HT-29 (cell line): ENCODE data around the gene OSBPL5. TPM values are rescaled to one million over a fixed set of nuclear protein-coding genes. Genes with fewer than 3 reads are reported as not detected.

Experiments
- DNase-seq: peaks from one replicate; pipeline ENCODE4 v3.0.0-alpha.2; 2015; ENCODE audit warnings: low spot score
- total RNA-seq: library from RNA; depleted of rRNA; stranded (reverse); fragments of >200 nt; shearing (Covaris generic); gene quantifications from 2 replicates; pipeline ENCODE4 v1.2.3, GENCODE V29; 2014

Gene OSBPL5
- total RNA-seq, 1 experiment from 2014 or later, result 93.1 TPM

DNA sequence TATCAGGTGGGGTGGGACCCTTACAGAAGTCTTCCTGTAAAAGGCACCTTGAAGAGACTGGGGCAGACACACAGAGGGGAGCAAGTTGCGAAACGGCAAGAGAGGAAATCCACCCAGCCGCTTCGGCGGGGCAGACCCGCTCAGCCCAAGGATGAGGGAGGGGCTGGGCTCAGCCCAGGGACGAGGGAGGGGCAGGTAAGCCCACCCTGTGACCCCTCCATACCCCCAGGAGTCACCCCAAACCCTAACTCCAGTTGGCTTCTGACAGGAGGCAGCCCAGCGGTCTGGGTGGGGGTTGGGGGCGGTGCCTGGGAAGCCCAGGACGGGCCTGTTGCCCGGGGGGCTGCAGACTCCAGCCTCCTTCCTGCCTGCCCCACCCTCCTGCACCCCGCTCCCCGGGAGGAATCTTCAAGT lies 965 bp downstream of the OSBPL5 start:
- DNase-seq, result no peak

DNA sequence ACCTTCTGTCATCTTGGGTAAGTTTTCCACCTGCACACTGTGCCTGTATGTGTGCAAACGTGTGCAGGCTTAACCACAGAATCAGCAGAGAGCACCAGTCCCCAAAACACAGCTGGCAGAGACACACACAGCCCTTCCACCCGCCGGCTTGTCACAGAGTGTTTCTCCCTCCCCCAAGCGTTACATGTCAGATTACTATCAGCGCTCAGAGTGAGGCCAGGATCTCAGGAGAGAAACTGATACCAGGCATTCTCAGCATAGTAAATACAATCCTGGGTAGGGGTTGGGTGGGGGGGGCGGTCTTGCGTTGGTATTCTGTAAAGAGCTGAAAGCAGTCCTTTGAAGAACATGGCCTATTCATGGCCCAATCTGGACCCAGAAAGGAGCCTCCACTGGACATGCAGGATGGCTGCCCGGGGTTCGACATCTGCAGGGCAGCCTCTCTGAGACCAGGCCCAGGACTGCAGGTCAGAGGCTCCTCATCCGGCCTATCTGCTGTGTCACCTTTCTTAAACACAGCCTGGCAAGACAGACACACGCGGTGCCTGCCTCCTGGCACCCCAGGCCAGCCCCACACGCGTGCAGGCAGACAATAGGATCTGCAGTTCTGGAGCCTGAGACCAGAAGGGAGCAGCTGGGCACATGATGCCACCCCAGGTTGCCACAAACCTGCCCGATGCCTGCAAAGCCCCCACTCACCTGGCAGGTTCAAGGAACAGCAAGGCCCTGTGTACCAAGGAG lies 1.7 kb downstream of the OSBPL5 start:
- no peak for DNase-seq

DNA sequence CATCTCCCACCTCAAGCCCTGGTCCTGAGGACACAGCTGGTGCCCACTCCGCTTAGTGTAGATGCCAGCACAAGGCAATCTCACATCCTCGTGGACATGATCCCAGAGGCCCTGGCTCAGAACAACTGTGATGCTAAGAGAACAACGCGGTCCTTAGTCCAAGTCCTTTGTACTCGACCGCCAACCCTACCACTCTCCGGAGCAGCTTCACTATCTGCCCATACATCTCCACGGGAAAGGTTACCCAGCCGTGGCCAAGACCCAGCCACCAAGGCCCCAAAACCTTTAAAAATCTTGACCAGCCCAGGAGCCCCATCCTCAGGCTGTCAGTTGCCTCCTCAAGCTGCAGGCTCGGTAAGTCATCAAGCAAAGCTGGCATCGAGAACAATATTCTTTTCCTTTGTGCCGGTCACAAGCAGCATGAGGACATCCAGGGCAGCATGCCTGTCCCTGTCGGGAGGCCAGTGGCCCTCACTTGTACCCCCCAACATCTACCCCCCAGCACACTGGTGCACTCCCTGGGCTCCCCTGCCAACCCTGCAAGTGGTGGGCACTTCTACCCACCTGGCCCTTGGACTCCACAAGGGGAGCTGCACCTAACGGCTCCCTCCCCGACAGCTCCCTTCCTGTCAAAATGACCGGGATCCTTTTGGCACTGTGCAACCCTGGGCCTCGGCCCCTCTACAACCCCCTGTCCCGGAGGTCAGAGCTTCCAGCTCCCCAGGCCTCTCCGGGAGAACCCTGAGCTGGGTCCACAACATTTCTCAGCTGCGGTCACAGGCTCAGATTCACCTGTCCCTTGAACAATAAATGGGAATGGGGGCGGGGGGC lies 2.5 kb downstream of the OSBPL5 start:
- no peak for DNase-seq

DNA sequence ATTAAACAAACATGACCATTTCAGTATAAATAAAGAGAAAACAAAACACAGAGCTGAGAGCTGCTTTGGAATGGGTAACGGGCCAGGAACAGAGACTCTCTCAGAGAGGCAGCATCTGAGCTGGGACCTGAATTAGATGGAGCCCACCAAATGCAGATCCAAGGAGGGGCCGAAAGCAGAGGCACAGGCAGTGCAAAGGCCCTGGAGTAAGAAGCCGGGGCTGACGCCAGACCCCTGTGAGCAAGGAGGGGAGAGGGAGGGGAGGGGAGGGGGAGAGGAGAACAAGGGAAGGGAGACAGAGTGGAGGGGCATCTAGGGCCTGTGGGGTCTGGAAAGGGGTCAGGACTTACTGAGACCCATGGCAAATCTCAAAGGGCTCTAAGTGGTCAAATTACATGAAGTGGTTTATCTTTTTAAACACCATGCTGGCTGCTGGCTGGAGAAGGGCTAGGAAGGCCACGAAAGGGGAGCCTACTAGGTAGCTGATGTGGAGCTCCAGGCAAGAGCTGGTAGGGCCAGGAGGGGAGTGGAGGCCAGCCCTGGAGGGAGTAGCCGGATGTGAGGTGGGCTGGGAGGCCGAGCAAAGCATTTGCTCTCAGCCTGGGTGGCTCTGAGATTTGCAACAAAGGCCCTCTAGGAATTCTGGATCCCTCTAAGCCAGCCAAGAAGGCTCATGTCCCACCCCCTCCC lies 3.2 kb downstream of the OSBPL5 start:
- no peak for DNase-seq

DNA sequence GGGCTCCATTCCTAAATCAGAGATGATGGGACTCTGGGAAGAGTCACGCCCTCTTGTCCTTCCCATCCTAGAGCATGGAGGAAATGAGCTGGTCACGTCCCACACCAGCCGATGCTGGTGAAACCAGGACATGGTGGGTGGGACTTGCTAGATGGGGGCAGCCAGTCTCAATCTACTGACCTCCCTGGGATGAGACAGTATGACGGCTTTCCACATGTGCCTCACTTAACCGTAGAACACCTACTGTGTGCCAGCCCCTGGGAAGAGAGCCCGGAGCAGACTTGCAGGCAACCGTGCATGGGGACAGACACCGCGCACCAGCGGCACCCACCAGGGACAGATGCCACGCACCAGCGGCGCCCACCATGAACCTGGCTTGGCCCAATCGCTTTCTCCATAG lies 3.8 kb downstream of the OSBPL5 start:
- DNase-seq, result no peak

DNA sequence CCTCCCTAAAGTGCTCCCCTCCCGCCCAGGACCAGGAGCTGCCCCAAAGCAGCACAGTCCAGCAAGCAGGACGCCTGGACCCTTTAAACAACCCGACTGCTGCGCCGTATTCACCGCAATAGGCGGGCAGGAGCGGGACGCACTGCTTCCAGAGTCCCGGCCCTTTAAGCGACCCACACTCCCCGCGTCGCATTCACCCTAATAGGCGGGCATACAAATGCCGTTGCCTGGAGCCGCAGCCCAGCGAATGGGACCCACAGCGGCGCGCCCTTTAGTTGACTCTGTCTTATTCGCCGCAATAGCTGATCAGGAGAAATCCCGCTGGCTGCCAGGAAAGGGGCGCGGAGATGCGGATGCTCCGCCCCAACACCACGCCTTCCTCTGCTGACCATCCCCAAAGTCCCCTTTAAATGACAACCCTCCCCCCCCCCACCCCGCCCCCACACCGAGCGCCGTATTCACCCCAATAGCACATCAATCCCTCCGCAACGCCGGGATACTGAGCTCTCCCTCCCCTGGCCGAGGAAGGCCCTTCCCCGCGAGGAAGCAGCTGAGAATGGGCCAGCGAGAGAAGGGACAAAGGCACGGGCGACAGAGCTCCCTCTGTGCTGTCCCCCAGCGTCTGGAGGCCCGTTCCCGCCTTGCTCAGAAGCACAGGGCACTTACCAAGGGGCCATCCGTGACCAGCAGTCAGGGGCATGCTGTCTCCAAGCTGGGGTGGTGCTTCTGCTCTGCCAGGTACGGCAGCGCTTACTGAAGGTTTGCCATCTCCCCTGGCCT lies 4.7 kb downstream of the OSBPL5 start:
- DNase-seq, result peak; percentile 92

DNA sequence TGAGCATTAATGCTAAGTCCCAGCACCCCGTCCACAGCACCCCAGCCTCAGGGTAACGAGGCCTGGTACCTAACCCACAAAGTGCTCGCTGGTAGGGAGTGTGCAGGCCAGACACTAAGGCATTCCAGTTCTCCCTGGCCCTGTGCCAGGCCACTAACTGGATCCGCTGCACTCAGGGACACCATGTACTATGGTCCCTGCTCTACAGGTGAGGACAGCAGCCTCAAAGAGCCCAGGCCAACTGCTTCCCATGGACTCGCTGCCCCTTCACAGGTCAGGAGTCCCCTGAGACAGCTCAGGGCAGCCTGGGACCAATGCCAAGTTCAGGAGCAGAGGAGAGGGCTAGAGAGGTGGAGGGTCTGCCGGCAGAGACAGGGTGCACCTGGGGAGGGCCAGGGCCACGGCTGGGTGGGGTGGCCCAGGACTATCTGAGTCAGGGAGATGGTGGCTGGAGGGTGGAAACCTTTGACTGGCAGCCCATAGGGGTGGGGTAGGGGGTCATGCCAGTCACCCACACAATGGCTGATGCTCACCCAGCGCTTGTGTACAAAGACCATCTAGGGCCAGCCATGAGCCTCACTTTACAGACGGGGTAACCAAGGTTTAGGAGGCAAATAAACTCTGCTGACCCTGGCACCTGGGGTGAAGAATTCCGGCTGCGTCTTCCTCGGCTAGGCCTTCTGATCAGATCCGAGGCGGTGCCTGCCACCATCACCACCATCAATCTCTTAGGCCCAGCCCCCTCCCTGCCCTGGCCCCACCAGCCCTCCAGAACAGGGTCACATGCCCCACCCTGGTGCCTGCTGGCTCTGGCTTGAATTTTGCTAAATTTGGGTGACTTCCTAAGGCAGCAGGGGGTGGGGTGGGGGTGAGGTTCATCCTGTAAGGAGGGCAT lies 5.6 kb downstream of the OSBPL5 start:
- peak; percentile 58 for DNase-seq

DNA sequence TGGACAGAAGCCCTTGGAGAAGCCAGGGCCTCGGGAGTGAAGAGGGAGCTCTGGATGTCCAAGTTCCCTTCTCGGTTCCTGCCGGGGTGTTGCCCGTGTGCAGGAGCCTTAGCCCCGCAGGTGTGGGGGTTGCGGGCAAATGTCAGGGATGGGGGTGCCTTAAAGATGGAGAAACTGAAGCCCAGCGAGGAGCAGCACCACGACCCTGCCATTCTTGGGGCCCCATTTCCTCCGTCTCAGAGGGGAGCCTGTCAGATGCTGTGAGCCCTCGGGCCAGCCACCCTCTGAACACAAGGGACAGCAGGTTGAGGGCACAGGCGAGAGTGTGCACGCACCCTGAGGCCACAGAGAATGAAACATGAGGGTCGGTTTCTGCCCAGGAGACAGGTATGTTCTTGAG lies 6.3 kb downstream of the OSBPL5 start:
- DNase-seq, result no peak

DNA sequence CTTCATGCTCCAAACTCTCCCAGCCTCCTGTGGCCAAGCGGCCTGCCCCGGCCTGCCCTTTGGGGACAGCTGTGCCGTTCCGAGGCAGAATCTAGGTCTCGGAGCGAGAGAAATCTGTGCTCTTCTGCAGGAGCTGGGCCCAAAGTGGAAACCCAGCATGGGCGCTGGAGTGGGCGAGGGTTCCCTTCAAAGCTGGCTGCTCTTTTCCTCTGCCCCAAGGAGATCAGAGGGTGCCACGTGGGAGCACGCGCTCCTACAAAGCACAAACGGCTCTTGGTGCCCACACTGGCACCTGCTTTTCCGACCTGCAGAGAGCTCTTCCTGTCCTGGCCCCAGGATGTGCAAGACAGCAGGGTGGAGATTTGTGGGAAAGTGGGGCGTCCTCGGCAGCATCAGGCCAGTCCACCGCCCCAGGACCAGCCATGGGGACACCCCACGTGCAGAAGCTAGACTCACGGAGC lies 6.9 kb downstream of the OSBPL5 start:
- DNase-seq, result no peak

DNA sequence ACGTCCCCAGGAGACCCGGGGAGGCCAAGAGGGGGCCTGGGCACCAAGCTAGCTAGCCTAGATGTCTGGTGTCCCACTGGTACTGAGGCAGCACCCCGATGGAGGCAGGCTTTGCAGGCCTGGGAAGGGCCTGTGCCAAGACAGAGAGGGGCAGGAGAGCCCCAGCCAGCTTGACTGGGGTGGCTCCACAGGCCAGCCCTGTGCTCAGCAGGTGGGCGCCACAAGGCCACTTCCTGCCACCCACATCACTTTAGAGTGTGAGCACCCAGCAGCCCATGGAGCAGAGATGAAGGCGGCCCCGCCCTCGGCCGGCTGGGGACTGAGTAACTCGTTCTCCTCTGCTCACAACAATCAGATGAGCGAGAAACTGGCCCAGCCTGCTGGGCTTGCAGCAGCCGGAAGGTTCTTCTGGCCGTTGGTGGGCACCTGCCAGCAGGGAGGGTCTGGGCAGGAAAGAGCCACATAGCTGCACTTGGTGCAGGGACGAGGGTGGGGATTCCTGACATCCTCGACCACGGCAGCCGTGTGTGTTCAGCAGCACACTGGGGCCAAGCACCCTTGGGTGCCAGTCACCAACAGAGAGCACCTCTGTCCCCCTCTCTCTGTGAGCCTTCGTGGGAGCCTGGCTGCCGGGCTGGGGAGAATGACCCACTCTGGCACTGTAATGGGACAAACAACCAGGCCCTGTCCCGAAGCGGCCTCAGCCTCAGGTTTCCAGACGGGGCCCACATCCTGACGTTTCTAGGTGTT lies 7.6 kb downstream of the OSBPL5 start:
- peak; percentile 42 for DNase-seq

DNA sequence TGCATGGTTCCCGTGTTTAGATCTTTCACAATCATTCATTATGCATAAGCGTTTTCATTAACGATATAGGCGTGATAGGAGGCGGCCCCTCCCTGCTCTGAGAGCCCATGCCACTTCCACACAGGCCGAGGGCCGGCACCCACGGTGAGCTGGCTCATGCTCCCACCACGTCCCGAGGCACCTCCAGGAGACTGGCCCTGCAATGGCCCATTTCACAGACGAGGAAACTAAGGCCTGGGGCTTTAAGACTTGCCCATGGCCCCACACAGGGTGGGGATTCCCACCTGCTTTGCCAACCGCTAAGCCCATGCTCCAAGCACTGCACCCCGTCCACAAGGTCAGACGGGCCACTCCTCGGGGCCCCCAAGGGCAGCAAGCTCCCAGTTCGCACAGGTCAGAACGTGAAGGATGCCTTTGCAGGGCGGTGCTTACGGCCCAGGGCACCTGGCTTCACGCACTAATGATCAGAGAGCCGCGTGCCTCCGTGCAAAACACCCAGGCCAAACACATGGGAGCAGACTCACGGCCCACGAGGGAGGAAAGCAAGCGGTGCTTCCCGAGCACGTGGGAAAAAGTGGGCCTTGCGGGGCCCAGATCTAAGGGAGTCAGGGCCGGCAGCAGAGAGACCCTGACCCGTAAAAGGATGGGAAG lies 8.3 kb downstream of the OSBPL5 start:
- no peak for DNase-seq

DNA sequence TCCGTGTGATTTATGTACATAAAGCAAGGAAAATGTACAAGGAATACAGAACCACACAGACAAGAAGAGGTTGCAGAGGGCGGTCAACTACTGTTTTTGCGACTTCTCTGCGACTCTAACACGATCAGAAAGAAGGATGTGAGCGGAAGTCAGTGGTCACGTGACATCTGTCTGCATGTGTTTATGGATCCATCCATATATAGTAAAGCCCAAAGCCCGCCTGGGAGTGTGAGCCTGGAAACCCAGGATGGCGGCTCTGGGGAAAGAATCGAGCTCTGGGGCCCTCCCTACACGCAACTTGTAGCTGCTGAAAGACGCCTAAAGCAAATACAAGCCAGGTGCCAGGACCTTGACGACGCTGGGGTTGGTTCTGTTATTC lies 8.8 kb downstream of the OSBPL5 start:
- no peak for DNase-seq

DNA sequence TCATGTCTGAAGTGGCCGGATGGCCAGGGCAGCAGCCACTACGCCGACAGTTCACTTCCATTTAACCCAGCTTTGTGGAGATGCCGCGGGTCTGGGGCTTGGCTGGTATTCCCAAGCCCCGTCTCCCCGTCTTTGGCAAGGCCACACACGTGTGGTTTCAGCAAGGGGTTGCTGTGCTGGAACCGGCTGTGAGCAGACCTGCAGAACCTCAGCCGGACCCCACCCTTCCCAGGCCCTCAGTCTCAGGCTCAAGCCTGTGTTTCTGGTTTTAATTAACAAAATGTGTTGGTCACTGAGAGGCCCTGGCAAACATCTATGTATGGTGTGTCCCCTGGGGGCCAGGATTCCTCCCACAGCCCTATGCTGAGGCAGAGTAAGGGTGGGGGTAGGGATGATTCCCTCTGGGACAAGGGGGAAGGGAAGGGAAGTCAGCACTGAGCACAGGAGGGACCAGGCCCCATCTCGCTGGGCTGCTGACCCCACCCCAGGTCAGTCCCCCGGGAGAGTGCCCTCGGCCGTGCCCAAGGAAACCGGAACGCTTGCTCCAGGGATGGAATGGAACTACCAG lies 9.3 kb downstream of the OSBPL5 start:
- DNase-seq, result no peak

DNA sequence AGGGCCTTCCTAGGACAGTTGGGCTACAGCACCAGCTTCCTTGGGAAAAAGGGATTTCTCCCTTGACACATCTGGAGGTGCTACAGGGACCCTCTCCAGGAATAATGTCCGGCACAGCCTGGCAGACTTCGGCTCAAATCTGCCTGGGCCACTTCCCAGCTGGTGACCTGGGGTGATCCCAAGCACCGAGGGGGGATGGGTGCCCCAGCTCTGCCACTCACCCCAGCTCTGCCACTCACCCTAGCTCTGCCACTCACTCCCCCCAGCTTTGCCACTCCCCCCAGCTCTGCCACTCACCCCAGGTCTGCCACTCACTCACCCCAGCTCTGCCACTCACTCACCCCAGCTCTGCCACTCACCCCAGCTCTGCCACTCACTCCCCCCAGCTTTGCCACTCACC lies 9.9 kb downstream of the OSBPL5 start:
- DNase-seq, result no peak

DNA sequence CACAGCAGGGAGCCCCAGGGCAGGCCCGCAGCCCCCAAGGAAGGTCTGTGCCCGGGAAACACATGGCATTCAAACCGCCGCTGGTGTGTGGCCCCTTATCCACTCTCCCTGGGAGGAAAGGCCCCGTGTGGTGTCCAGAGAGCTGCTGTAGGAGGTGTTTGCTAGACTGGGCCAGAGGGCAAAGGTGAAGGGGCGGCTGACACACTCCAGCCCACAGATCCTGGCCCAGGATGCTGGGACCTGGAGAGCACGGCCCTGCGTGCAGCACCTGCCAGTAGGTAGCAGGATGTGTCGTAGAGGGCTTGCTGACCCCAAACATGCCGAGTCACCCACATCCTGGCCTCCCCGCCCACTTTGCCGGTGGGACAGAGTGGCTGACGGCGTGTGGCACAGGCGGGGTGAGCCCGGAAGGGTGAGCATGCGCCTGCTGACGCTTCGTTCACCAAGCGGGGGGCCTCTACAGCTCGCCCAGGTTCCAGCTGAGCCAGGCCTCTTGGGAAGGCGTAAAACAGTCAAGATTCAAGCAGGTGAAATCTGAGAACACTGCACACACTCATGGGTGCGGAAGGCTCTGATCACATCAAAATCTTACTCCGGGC lies 11.0 kb downstream of the OSBPL5 start:
- DNase-seq, result no peak

DNA sequence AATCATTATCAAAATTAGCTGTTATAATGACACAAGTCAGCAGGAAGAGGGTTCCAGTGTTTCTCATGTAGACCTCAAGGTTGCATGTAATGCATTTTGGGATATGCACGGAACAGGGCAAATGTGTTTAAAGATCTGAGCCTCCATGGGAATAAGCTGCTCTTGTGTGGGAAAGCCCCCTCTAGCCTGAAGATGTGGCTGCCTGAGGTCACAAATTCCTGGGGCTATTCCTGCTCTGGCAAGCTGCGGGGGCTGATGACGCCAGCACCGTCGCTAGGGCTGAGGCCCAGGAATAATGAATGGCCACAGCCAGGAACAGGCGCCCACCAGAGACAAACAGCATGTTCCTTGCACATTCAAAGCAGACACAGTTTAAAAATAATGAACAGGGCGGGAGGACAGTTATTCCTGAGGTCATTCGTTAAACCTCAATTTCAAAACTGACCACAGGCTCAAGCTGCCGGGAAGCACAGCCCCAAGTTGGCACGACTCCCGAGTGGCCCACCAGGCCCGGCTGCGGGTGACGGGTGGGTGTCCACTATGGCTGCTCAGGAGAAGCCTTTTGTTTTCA lies 11.7 kb downstream of the OSBPL5 start:
- no peak for DNase-seq

DNA sequence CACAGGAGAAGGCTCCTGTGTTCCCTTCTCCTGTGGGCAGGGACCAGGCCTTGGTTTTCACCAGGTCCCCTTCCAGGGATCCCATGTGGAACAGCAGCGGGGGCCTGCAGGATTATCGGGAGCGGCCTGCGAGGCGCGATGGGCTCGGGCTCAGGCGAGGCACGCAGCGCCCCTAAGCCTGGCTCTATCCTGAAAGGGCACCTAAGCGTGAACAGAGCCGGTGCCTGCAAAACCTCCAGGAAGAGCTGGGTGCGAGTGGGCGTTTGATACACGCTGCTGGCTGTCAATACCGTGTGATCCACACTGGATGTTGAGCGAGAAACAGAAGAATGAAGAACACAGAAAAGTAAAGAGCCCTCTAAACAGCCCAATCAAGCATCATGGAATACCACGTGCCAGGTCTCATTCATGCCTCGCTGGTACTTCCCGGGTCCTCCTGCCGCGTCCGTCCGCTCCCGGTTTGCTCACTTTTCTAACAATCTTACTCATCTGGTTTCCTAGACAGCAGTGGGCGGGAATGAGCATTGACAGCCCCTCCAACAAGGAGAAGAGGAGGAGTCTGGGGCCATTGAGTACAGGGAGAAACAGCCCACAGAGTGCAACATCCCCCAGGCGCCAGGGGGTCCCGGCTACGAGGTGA lies 12.5 kb downstream of the OSBPL5 start:
- no peak for DNase-seq

DNA sequence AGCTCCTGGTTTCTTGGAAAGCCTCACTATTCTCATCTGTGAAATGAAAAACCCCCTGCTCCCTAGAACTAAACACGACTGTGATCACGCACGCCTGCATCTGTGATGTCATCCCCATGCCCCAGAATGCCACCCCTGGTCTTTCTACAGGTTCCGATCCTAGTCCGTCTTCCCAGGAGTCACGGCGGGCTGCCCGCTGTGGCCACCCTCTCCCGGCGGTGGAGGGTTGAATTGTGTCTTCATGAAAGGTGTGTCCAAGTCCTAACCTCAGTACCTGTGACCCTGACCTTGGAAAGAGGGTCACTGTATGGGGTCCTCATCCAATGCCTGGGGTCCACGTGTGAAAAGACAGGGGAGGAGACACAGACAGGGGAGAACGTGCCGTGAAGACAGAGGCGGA lies 14.4 kb downstream of the OSBPL5 start:
- no peak for DNase-seq
